Effector memory CD4-positive, alpha-beta T cell (primary cell): ENCODE data around the gene BCL2L15.
A peak's percentile ranks its signal among the peaks of the same experiment; 100 is the strongest.

ENCODE experiments used
- DNase-seq, 3 donors: peaks; one replicate each; pipeline ENCODE4 v3.0.0-alpha.2; 2020
- H3K27ac ChIP-seq: 2 replicates; pipeline ENCODE4 v1.7.0; 2013; ENCODE audit warnings: mild to moderate bottlenecking, low read length, moderate library complexity; ENCODE audit not compliant: insufficient read depth, poor library complexity, severe bottlenecking
- H3K27me3 ChIP-seq: replicated peaks from 2 replicates; pipeline ENCODE4 v1.7.0; 2013; ENCODE audit warnings: mild to moderate bottlenecking, low read length; ENCODE audit not compliant: insufficient read depth, control insufficient read depth, poor library complexity, severe bottlenecking
- H3K36me3 ChIP-seq: 2 replicates; pipeline ENCODE4 v1.7.0; 2013; ENCODE audit warnings: mild to moderate bottlenecking, low read length, moderate library complexity; ENCODE audit not compliant: control insufficient read depth, insufficient read depth
- H3K4me1 ChIP-seq: 2 replicates; pipeline ENCODE4 v1.7.0; 2013; ENCODE audit warnings: low read length, mild to moderate bottlenecking; ENCODE audit not compliant: control insufficient read depth, insufficient read depth, poor library complexity, severe bottlenecking
- H3K4me3 ChIP-seq: 2 replicates; pipeline ENCODE4 v1.7.0; 2013; ENCODE audit warnings: low read length, low read depth, mild to moderate bottlenecking; ENCODE audit not compliant: insufficient read depth, poor library complexity, severe bottlenecking
- H3K9me3 ChIP-seq: 2 replicates; pipeline ENCODE4 v1.7.0; 2013; ENCODE audit warnings: mild to moderate bottlenecking, low read length, moderate library complexity; ENCODE audit not compliant: control insufficient read depth
- total RNA-seq, 3 donors: gene quantifications; one replicate each; lab custom pipeline; 2026; lab: John Stamatoyannopoulos, UW

BCL2L15 gene
- total RNA-seq = 0.77 to 3.8 (median 0.78) reads per million in 3 donors

DNA sequence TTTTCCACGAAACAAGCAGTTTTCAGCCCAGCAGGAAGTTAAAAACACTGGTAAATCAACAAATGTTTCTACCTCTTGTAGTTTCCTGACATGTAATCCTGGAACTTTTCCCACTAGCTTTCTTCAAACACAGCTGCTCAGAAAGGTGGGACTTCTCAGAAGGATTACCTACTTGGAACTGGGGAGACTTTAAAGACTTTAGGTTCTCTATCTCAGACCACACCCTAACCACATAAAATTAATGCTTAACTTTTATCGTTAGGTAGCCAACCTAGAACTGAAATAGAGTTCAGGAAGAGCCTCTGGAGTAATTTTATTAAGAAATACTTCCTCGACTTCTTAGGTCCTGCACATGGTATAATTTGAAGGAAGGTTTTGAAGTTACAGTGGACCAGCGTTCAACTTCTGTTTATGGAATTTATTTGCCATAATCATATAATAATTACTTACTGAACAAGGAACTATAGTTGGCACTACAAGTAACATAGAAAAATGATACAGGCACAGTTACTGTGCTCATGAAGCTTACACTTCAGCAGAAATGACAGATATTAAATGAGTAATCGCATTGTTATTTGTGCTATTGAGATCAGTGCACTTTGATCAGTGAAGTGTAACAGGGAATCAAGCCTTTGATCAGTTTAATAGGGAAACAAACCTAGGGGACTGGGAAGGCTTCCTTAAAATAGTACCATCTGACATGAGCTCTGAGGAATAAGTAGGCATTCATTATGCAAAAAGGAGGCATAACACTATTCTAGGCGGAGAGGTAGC is at the start of gene BCL2L15:
Gene BCL2L15, minus strand, starts transcription at position 180 of the 774 bp plus-strand sequence. CDS start 206 bp downstream, outside the sequence.
- no peaks in the 10 kb centered on the region for H3K9me3 ChIP-seq
- H3K36me3 ChIP-seq = no peaks in the 10 kb centered on the region
- H3K4me3 ChIP-seq = no peak within 1 kb of the TSS
- no peak within 1 kb of the TSS for H3K27ac ChIP-seq
- no peak for DNase-seq
- peaks cover 13% of the 10 kb centered on the region for H3K4me1 ChIP-seq
- H3K27me3 ChIP-seq = no peaks in the 10 kb centered on the region

- Histone ChIP-seq H3K4me3 (no peak overlapping the region), H3K4me1 (peaks cover 69% of the 10 kb centered on the region), H3K36me3 (peaks cover 5% of the 10 kb centered on the region), H3K27me3 (no peaks in the 10 kb centered on the region), H3K9me3 (no peaks in the 10 kb centered on the region), H3K27ac (no peak overlapping the region)
- no peak for DNase-seq
Observed at GRCh38 chr1:113937146-113937545, 49.8 kb upstream of the BCL2L15 start.

DNA sequence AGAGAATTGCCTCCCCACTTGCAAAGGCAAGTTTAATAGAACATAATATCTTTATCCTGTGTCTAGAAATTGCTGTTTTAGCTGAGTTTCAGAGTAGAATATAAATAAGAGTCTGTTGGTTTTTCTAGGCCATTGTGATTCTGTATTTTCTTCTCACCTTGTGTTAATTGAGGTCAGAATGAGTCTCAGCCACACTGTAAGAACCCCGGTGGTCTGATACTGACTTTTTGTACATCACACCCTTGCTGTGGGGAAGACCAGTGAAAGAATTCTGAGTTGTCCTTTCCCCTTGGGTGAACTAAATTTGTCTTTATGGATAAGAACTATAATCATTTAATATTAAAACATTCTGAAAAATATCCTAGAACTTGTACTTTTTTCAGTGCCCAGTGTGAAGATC is 48.6 kb upstream of the BCL2L15 start:
- Histone ChIP-seq H3K4me3 (no peak overlapping the region), H3K27me3 (no peaks in the 10 kb centered on the region), H3K27ac (no peak overlapping the region), H3K9me3 (no peaks in the 10 kb centered on the region), H3K4me1 (peaks cover 73% of the 10 kb centered on the region), H3K36me3 (peaks cover 5% of the 10 kb centered on the region)
- no peak for DNase-seq

- H3K9me3 ChIP-seq = no peaks in the 10 kb centered on the region
- DNase-seq = no peak
- H3K4me3 ChIP-seq = no peak overlapping the region
- peaks cover under 1% of the 10 kb centered on the region for H3K36me3 ChIP-seq
- no peak overlapping the region for H3K27ac ChIP-seq
- no peaks in the 10 kb centered on the region for H3K27me3 ChIP-seq
- peaks cover 66% of the 10 kb centered on the region for H3K4me1 ChIP-seq
Observed at GRCh38 chr1:113935176-113935575, 47.8 kb upstream of the BCL2L15 start.

- Histone ChIP-seq H3K4me1 (peaks cover 60% of the 10 kb centered on the region), H3K4me3 (no peak overlapping the region), H3K36me3 (no peaks in the 10 kb centered on the region), H3K9me3 (no peaks in the 10 kb centered on the region), H3K27me3 (no peaks in the 10 kb centered on the region), H3K27ac (peak overlapping the region; percentile 1)
- no peak for DNase-seq
Observed at GRCh38 chr1:113934511-113935055, 47.2 kb upstream of the BCL2L15 start.

DNA sequence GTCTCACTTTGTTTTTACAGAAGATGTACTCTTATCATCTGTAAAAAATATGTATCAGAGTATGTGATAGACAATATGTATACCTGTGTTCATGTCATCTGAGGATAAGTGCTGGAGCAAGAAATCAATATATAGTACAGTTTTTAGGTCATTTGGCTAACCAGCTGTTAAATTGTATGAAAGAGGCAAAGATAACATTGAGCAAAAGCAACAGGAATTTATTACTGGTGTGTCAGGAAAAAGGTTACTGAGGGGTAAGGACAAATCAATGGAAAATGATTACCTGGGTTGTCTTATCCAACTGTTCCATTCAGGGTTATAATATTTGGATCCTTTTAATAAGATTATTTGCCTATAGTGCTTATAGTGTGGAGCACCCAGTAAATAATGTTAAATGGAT is 46.6 kb upstream of the BCL2L15 start:
- Histone ChIP-seq H3K27me3 (no peaks in the 10 kb centered on the region), H3K36me3 (no peaks in the 10 kb centered on the region), H3K4me1 (peaks cover 55% of the 10 kb centered on the region), H3K27ac (peak overlapping the region; percentile 98), H3K4me3 (no peak overlapping the region), H3K9me3 (no peaks in the 10 kb centered on the region)
- no peak for DNase-seq

DNA sequence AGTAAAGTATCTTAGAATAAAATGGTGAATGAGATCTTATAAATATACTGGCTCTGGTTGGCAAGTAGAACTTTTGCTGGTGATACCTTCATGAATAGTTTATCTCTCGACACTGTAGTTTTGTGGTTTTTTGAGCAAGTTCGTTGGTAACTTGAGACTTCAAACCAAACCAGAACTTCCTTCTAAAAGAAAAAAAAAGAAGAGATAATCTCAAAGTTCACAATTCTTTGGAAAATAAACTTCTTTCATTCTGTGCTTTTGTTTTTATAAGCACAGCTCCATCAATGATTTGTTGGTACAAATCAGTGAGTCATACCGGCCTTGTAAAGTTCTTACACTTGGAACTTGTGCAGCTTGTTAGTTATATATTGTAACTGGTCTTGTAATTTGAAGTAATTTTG is 44.1 kb upstream of the BCL2L15 start:
- no peak for DNase-seq

DNA sequence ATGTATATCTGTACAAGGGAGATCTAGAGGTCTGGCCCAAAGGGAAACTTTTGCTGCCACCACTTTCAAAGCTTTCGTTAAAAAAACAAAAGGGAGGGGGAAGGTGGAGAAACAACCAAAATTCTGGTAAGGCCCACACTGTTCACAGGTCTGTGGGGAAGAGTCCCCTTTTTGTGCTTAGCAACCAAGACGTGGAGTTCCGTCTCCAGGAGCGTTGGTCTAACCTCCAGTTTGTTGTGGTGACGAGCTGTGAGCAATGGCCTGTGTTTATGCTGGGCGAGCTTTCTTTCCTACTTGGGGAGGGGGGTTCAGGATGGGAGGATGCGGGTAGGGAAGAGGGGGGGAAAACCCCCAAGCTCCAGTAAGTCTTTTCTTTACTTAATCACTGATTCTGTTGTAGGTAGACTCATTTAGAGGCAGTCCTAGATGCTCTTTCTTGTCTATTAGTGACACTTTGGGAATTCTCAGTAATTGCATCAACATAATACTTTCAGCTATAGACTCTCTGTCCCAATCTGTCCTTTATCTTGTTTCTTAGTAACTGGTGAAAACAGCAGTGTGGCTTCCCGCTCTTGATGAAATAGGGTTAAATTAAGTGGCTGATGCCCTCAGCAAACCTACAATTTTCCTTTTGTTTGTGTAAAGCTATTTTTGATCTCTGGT is 43.2 kb upstream of the BCL2L15 start:
- Histone ChIP-seq H3K4me1 (peaks cover 42% of the 10 kb centered on the region), H3K27ac (peak overlapping the region; percentile 98), H3K4me3 (peak overlapping the region; percentile 86), H3K36me3 (no peaks in the 10 kb centered on the region), H3K9me3 (no peaks in the 10 kb centered on the region), H3K27me3 (no peaks in the 10 kb centered on the region)
- peak; percentile 72 to 84 (median 83) for DNase-seq

More for the DNA sequence above, 44.1 kb upstream of the BCL2L15 start:
- Histone ChIP-seq H3K36me3 (no peaks in the 10 kb centered on the region), H3K27me3 (no peaks in the 10 kb centered on the region), H3K9me3 (no peaks in the 10 kb centered on the region), H3K4me3 (peak overlapping the region; percentile 86), H3K27ac (peak overlapping the region; percentile 98), H3K4me1 (peaks cover 44% of the 10 kb centered on the region)

GRCh38 chr1:113929750-113930498 is 42.5 kb upstream of the BCL2L15 start:
- H3K9me3 ChIP-seq = no peaks in the 10 kb centered on the region
- peak overlapping the region; percentile 98 for H3K27ac ChIP-seq
- H3K4me3 ChIP-seq = peak overlapping the region; percentile 86
- peak; percentile 71 to 78 (median 74) for DNase-seq
- no peaks in the 10 kb centered on the region for H3K36me3 ChIP-seq
- peaks cover 39% of the 10 kb centered on the region for H3K4me1 ChIP-seq
- no peaks in the 10 kb centered on the region for H3K27me3 ChIP-seq
